ENCODE results near the gene PROK1.

DNA sequence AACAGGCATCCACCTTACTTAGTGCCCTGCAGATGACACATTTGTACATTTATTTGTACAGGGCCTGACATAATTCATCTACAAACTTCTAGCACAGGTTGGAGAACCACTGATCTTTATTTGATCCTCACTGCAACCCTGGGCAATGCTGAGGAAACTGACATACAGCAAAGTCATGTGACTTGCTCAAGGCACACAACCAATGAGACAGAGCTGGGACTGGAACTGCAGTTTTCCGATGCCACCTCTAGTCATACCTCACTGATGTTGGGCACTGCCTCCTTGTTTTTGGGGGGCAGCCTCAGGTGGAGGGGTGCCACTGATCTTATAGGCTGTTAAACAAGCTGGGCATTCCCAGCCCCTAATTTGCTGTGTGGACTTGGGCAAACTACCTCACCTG, 3.4 kb downstream of the PROK1 start:
- TF ChIP-seq, protein P1, sequence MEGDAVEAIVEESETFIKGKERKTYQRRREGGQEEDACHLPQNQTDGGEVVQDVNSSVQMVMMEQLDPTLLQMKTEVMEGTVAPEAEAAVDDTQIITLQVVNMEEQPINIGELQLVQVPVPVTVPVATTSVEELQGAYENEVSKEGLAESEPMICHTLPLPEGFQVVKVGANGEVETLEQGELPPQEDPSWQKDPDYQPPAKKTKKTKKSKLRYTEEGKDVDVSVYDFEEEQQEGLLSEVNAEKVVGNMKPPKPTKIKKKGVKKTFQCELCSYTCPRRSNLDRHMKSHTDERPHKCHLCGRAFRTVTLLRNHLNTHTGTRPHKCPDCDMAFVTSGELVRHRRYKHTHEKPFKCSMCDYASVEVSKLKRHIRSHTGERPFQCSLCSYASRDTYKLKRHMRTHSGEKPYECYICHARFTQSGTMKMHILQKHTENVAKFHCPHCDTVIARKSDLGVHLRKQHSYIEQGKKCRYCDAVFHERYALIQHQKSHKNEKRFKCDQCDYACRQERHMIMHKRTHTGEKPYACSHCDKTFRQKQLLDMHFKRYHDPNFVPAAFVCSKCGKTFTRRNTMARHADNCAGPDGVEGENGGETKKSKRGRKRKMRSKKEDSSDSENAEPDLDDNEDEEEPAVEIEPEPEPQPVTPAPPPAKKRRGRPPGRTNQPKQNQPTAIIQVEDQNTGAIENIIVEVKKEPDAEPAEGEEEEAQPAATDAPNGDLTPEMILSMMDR (IDR thresholded peaks at IDR 0.05), result no peak
- no peak for TF ChIP-seq POLR2A (IDR thresholded peaks at IDR 0.05)
- no peak for TF ChIP-seq POLR2AphosphoS5 (IDR thresholded peaks at IDR 0.05)

Data from suprapubic skin (tissue), 4 donors.